Stimulated activated CD4-positive, alpha-beta T cell treated with anti-CD3 and anti-CD28 coated beads, Interleukin-4, amount 100 ng/mL, for 24 hours (primary cell): ENCODE measurements around the gene BMPR1B.

ENCODE experiments used
- DNase-seq: peaks from one replicate; pipeline ENCODE4 v3.0.0-alpha.2; 2020

BMPR1B gene

GRCh38 chr4:95193391-95194224 lies 435.9 kb downstream of the BMPR1B start:
- DNase-seq = no peak

DNA sequence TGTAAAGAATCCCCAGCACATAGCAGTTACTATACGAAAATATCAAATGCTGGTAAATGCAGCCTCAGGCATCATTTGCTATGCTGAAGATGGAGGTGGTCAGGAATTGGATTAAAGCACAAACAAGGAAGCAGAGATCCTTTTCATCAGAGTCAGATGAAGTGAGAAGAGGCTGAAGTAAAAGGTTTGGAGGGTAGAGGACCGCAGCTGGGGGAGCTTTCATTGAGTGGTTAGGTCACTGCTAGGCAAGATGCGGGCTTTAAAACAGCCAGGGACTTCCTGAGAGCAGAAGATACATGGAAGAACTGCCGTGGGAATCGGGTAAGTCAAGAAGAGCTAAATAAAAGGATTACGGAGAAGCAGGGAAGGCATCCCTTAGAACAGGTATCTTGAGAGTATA lies 439.6 kb downstream of the BMPR1B start:
- DNase-seq = no peak

DNA sequence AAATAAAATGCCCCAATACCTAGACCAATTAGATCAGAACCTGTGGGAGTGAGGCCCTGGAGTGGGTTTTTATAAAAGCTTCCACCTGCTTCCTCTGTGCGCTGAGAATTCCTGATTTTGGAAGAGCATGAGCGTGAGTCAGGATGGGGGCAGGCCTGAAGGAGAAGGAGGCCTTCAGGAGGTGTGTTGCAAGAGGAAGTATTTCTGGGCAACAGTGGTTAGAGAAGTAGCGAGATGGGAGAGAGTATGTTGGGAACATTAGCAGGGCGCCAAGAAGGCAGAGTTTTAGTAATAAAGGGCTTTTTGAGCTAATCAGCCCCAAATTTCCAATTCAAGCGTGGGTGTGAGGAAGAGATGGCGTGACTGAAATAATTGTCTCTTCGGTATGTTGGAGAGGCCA lies 441.2 kb downstream of the BMPR1B start:
- DNase-seq = no peak

- no peak for DNase-seq
Measured at GRCh38 chr4:95204267-95204844, 446.6 kb downstream of the BMPR1B start.

- no peak for DNase-seq
Measured at GRCh38 chr4:95204873-95205272, 447.1 kb downstream of the BMPR1B start.
